ENCODE results near the gene IL5RA.
A peak's percentile ranks its signal among the peaks of the same experiment; 100 is the strongest.

Gene IL5RA

DNA sequence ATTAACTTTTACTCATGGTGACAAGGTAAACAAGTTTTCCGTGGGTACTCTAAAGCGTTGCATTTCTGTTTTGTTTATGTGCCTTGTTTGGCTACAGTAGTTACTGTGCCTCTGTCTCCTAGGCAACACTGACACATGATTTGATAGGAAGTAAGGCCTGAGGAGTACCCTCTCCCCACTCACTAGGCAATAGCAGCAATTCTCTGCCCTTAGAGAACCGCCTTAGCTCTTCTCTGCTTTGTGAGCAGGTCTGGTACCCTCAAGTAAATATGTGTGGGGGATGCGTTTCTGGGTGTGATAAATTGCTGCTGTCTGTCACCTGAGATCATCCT, at the start of gene IL5RA:
IL5RA (minus strand) TSS at position 76 of the 332 bp plus-strand sequence. CDS start 5,390 bp downstream, outside the sequence.
- Histone ChIP-seq H3K4me1 (ENCODE audit: control insufficient read depth in 2 of 2, insufficient read depth in 2 of 2, low read length in 2 of 2) (no peaks in the 10 kb centered on the region), H3K27me3 (ENCODE audit: control insufficient read depth in 2 of 2, insufficient read depth in 2 of 2, low read length in 2 of 2) (no peaks in the 10 kb centered on the region), H3K4me3 (ENCODE audit: low read length in 2 of 2) (peak within 1 kb of the TSS; percentile 2 to 47), H3K9me3 (ENCODE audit: control insufficient read depth in 2 of 2, low read length in 2 of 2) (no peaks in the 10 kb centered on the region), H3K36me3 (ENCODE audit: control insufficient read depth in 2 of 2, insufficient read depth in 2 of 2, low read length in 2 of 2) (no peaks in the 10 kb centered on the region), H3K27ac (ENCODE audit: low read depth in 2 of 2, low read length in 2 of 2) (peak within 1 kb of the TSS; percentile 17 to 49), H3K9ac (ENCODE audit: low read depth in 1 of 2, low read length in 2 of 2) (peak within 1 kb of the TSS in 1 of 2 donors; percentile 12)

DNA sequence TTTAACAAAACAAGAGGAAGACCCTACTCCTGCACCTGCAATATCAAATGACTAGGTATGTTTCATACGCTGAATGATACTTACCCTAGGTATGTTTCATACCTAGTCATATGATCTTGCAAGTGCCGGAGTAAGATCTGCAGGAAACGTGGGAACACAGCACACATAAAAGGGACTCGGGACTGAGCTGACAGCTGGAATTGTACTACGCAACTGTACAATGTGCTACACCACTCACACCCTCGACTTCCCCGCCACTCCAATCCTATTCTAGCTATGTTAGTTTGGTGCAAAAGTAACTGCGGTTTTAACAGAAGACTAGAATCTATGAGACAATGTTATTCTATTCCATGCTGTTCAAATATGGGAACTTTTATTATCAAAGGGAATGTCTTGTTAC, 47.3 kb upstream of the IL5RA start:
- no peaks in the 10 kb centered on the region for H3K9me3 ChIP-seq (ENCODE audit: control insufficient read depth in 2 of 2, low read length in 2 of 2)
- H3K27me3 ChIP-seq (ENCODE audit: control insufficient read depth in 2 of 2, insufficient read depth in 2 of 2, low read length in 2 of 2) = no peaks in the 10 kb centered on the region
- H3K36me3 ChIP-seq (ENCODE audit: control insufficient read depth in 2 of 2, insufficient read depth in 2 of 2, low read length in 2 of 2) = peaks cover 56 to 60% of the 10 kb centered on the region in 2 donors
- no peak overlapping the region for H3K27ac ChIP-seq (ENCODE audit: low read depth in 2 of 2, low read length in 2 of 2)
- H3K9ac ChIP-seq (ENCODE audit: low read depth in 1 of 2, low read length in 2 of 2) = no peak overlapping the region
- H3K4me3 ChIP-seq (ENCODE audit: low read length in 2 of 2) = no peak overlapping the region
- no peaks in the 10 kb centered on the region for H3K4me1 ChIP-seq (ENCODE audit: control insufficient read depth in 2 of 2, insufficient read depth in 2 of 2, low read length in 2 of 2)

DNA sequence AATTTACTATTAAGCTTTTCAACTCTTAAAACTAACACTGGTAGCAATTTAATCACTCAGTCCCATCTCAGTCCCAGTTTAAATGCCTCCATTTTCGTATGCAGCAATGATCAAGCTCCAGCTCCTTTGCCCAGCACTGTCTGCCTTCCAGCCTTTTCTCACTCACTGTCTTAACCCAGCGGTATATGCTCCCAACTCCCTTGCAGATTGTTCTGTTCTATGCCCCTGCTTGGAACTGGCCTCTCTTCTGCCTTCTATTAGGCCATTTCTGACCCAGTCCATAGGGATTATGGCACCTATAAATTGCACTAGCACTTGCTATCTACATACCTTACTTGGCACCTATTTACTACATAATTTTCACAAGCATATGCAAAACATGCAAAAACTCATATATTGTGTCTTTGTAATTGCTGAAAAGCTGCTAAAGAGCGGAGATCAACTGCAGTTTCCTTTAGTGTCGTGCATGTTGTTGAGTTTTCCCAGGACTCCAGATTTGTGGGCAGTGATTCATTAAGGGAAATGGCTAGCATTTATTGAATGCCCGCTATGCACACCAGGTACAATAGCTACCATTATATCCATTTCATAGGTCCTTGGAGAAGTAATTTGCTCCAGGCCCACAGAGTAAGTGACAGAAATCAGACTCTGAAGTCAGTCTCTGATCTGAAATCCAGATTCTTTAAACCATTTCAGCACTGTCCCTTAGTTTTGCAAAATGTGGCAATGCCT, 44.9 kb upstream of the IL5RA start:
- Histone ChIP-seq H3K4me1 (ENCODE audit: control insufficient read depth in 2 of 2, insufficient read depth in 2 of 2, low read length in 2 of 2) (no peaks in the 10 kb centered on the region), H3K27ac (ENCODE audit: low read depth in 2 of 2, low read length in 2 of 2) (no peak overlapping the region), H3K9me3 (ENCODE audit: control insufficient read depth in 2 of 2, low read length in 2 of 2) (no peaks in the 10 kb centered on the region), H3K27me3 (ENCODE audit: control insufficient read depth in 2 of 2, insufficient read depth in 2 of 2, low read length in 2 of 2) (no peaks in the 10 kb centered on the region), H3K4me3 (ENCODE audit: low read length in 2 of 2) (no peak overlapping the region), H3K9ac (ENCODE audit: low read depth in 1 of 2, low read length in 2 of 2) (no peak overlapping the region), H3K36me3 (ENCODE audit: control insufficient read depth in 2 of 2, insufficient read depth in 2 of 2, low read length in 2 of 2) (peaks cover 69% of the 10 kb centered on the region in 2 donors)

GRCh38 chr3:3151513-3151912, 41.3 kb upstream of the IL5RA start:
- Histone ChIP-seq H3K27ac (ENCODE audit: low read depth in 2 of 2, low read length in 2 of 2) (no peak overlapping the region), H3K4me1 (ENCODE audit: control insufficient read depth in 2 of 2, insufficient read depth in 2 of 2, low read length in 2 of 2) (no peaks in the 10 kb centered on the region)

DNA sequence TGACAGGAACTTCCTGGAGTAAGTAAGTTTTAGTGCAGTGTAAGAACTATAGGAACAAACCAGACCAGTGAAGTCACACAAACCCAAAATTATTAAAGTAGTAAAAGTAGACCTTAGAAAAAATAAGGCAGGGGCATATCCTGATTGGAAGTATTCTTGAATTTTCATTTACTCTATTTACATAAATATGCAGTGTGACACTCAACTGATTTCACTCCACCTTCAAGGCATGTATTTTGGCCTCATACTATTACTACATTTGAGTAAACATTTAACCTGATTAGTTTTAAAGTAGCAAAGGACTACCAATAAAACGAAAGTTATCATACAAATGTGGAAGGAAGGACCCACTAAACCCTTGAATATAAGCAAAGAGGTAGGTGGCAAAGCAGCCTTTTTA, 39.4 kb upstream of the IL5RA start:
- Histone ChIP-seq H3K36me3 (ENCODE audit: control insufficient read depth in 2 of 2, insufficient read depth in 2 of 2, low read length in 2 of 2) (peaks cover 78 to 82% of the 10 kb centered on the region in 2 donors), H3K9me3 (ENCODE audit: control insufficient read depth in 2 of 2, low read length in 2 of 2) (no peaks in the 10 kb centered on the region), H3K4me1 (ENCODE audit: control insufficient read depth in 2 of 2, insufficient read depth in 2 of 2, low read length in 2 of 2) (no peaks in the 10 kb centered on the region), H3K9ac (ENCODE audit: low read depth in 1 of 2, low read length in 2 of 2) (no peak overlapping the region), H3K27ac (ENCODE audit: low read depth in 2 of 2, low read length in 2 of 2) (no peak overlapping the region), H3K27me3 (ENCODE audit: control insufficient read depth in 2 of 2, insufficient read depth in 2 of 2, low read length in 2 of 2) (no peaks in the 10 kb centered on the region), H3K4me3 (ENCODE audit: low read length in 2 of 2) (no peak overlapping the region)

More at GRCh38 chr3:3151513-3151912, 41.3 kb upstream of the IL5RA start:
- Histone ChIP-seq H3K36me3 (ENCODE audit: control insufficient read depth in 2 of 2, insufficient read depth in 2 of 2, low read length in 2 of 2) (peaks cover 78 to 82% of the 10 kb centered on the region in 2 donors), H3K4me3 (ENCODE audit: low read length in 2 of 2) (no peak overlapping the region), H3K27me3 (ENCODE audit: control insufficient read depth in 2 of 2, insufficient read depth in 2 of 2, low read length in 2 of 2) (no peaks in the 10 kb centered on the region), H3K9ac (ENCODE audit: low read depth in 1 of 2, low read length in 2 of 2) (no peak overlapping the region), H3K9me3 (ENCODE audit: control insufficient read depth in 2 of 2, low read length in 2 of 2) (no peaks in the 10 kb centered on the region)

DNA sequence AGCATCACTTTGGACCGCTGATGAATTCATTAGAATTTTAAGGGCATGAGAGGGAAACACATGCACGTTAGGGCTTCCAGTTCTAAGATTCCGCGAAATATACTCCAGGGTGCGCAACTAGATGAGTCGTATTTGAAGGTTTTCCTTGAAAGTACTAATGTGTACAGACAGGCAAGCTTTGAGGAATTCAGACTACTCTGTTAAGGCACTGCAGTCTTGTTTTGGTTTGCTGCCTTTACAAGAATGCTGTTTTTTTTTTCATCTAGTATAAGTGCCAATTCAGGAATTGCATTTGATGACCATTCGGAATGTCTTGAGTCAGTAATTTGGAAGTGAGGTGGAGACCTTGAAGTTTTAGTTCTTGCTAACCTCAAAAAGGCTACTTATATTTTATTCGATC, 35.7 kb upstream of the IL5RA start:
- Histone ChIP-seq H3K27ac (ENCODE audit: low read depth in 2 of 2, low read length in 2 of 2) (no peak overlapping the region), H3K9me3 (ENCODE audit: control insufficient read depth in 2 of 2, low read length in 2 of 2) (no peaks in the 10 kb centered on the region), H3K36me3 (ENCODE audit: control insufficient read depth in 2 of 2, insufficient read depth in 2 of 2, low read length in 2 of 2) (peaks cover 70 to 78% of the 10 kb centered on the region in 2 donors), H3K27me3 (ENCODE audit: control insufficient read depth in 2 of 2, insufficient read depth in 2 of 2, low read length in 2 of 2) (no peaks in the 10 kb centered on the region), H3K4me3 (ENCODE audit: low read length in 2 of 2) (no peak overlapping the region), H3K9ac (ENCODE audit: low read depth in 1 of 2, low read length in 2 of 2) (no peak overlapping the region), H3K4me1 (ENCODE audit: control insufficient read depth in 2 of 2, insufficient read depth in 2 of 2, low read length in 2 of 2) (no peaks in the 10 kb centered on the region)

DNA sequence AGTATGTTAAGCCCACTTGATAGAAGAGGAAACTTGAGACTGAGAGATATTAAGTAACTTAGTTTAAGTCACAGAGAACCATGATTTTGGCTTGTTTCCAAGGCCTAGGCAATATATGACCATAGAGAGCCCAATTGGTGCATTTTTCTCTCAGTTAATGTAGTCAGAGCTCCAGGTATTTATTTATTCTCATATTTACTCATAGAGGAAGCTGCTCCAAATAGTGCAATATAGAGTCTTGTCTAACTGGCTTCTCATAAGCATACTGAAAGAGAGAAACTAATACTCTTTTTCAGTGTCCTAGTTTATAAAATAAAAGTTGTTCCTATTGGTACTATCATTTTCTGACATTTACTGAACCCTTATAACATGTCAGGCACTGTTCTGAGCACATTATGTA, 31.8 kb upstream of the IL5RA start:
- Histone ChIP-seq H3K27ac (ENCODE audit: low read depth in 2 of 2, low read length in 2 of 2) (no peak overlapping the region), H3K4me1 (ENCODE audit: control insufficient read depth in 2 of 2, insufficient read depth in 2 of 2, low read length in 2 of 2) (peaks cover 3 to 4% of the 10 kb centered on the region in 2 donors), H3K9me3 (ENCODE audit: control insufficient read depth in 2 of 2, low read length in 2 of 2) (no peaks in the 10 kb centered on the region), H3K27me3 (ENCODE audit: control insufficient read depth in 2 of 2, insufficient read depth in 2 of 2, low read length in 2 of 2) (no peaks in the 10 kb centered on the region), H3K4me3 (ENCODE audit: low read length in 2 of 2) (no peak overlapping the region), H3K9ac (ENCODE audit: low read depth in 1 of 2, low read length in 2 of 2) (no peak overlapping the region), H3K36me3 (ENCODE audit: control insufficient read depth in 2 of 2, insufficient read depth in 2 of 2, low read length in 2 of 2) (peaks cover 47 to 59% of the 10 kb centered on the region in 2 donors)

GRCh38 chr3:3137526-3137925, 27.4 kb upstream of the IL5RA start:
- H3K9me3 ChIP-seq (ENCODE audit: control insufficient read depth in 2 of 2, low read length in 2 of 2) = no peaks in the 10 kb centered on the region
- peaks cover 4 to 5% of the 10 kb centered on the region in 2 donors for H3K4me1 ChIP-seq (ENCODE audit: control insufficient read depth in 2 of 2, insufficient read depth in 2 of 2, low read length in 2 of 2)
- no peaks in the 10 kb centered on the region for H3K27me3 ChIP-seq (ENCODE audit: control insufficient read depth in 2 of 2, insufficient read depth in 2 of 2, low read length in 2 of 2)
- no peak overlapping the region for H3K4me3 ChIP-seq (ENCODE audit: low read length in 2 of 2)
- no peak overlapping the region for H3K9ac ChIP-seq (ENCODE audit: low read depth in 1 of 2, low read length in 2 of 2)
- peak overlapping the region in 1 of 2 donors; percentile 48 for H3K27ac ChIP-seq (ENCODE audit: low read depth in 2 of 2, low read length in 2 of 2)
- H3K36me3 ChIP-seq (ENCODE audit: control insufficient read depth in 2 of 2, insufficient read depth in 2 of 2, low read length in 2 of 2) = peaks cover 23 to 36% of the 10 kb centered on the region in 2 donors

DNA sequence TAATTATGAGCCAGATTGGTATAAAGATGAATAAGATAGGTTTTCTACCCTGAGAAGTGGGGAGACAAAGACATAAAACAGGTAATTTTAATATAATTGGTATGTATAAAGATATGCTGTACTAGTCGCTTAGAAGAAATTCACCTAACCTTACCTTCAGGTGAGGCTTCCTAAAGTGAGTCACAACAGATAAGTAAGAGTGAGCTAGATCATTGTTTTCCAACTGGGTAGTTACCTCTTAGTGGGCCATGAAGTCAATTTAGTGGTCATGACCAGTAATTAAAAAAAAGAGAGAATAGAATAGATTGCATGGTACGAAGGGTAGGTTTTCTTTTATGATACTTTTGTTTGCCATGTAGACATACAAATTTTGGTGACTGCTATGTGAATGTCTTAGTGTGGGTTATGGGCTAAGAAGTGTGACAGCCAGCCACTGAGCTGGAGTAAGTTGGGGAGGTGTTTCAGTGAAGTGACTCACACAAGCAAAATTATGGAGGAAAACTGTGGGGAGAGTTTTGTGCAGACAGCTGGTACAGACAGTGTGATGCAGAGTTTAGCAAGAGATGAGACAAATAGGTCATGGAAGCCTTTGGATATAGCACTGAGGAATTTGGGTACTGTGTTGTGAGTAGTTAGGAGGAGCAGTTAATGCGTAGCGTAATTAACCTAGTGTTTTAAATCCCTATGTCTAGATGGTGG, 24.7 kb upstream of the IL5RA start:
- Histone ChIP-seq H3K4me1 (ENCODE audit: control insufficient read depth in 2 of 2, insufficient read depth in 2 of 2, low read length in 2 of 2) (peaks cover 4 to 5% of the 10 kb centered on the region in 2 donors), H3K36me3 (ENCODE audit: control insufficient read depth in 2 of 2, insufficient read depth in 2 of 2, low read length in 2 of 2) (peaks cover 8 to 25% of the 10 kb centered on the region in 2 donors), H3K9me3 (ENCODE audit: control insufficient read depth in 2 of 2, low read length in 2 of 2) (no peaks in the 10 kb centered on the region), H3K27me3 (ENCODE audit: control insufficient read depth in 2 of 2, insufficient read depth in 2 of 2, low read length in 2 of 2) (no peaks in the 10 kb centered on the region), H3K27ac (ENCODE audit: low read depth in 2 of 2, low read length in 2 of 2) (no peak overlapping the region), H3K4me3 (ENCODE audit: low read length in 2 of 2) (no peak overlapping the region), H3K9ac (ENCODE audit: low read depth in 1 of 2, low read length in 2 of 2) (no peak overlapping the region)

GRCh38 chr3:3133500-3133899, 23.3 kb upstream of the IL5RA start:
- Histone ChIP-seq H3K27me3 (ENCODE audit: control insufficient read depth in 2 of 2, insufficient read depth in 2 of 2, low read length in 2 of 2) (no peaks in the 10 kb centered on the region), H3K36me3 (ENCODE audit: control insufficient read depth in 2 of 2, insufficient read depth in 2 of 2, low read length in 2 of 2) (peaks cover 5 to 22% of the 10 kb centered on the region in 2 donors), H3K4me3 (ENCODE audit: low read length in 2 of 2) (no peak overlapping the region), H3K9me3 (ENCODE audit: control insufficient read depth in 2 of 2, low read length in 2 of 2) (no peaks in the 10 kb centered on the region), H3K9ac (ENCODE audit: low read depth in 1 of 2, low read length in 2 of 2) (no peak overlapping the region), H3K27ac (ENCODE audit: low read depth in 2 of 2, low read length in 2 of 2) (no peak overlapping the region), H3K4me1 (ENCODE audit: control insufficient read depth in 2 of 2, insufficient read depth in 2 of 2, low read length in 2 of 2) (peaks cover 4 to 5% of the 10 kb centered on the region in 2 donors)

Measured in mucosa of rectum (tissue), 2 donors.